H1 (cell line): ENCODE data around the gene UBR1. TPM values are rescaled to one million over a fixed set of nuclear protein-coding genes. Genes with fewer than 3 reads are reported as not detected.

ENCODE experiments used
- CTCF ChIA-PET: fragments of 300-600 bp; sonication (Branson Sonifier 250); formaldehyde crosslinking; loops from one replicate; lab custom pipeline; 2021; ENCODE audit not compliant: partially characterized antibody; lab: Charles Lee
- POLR2A ChIA-PET: fragments of 300-600 bp; sonication (Branson Sonifier 250); formaldehyde crosslinking; loops from one replicate; lab custom pipeline; 2021; ENCODE audit warnings: inconsistent platforms; ENCODE audit not compliant: partially characterized antibody; lab: Charles Lee
- DNase-seq, 2 experiments: peaks; one replicate each; pipeline versions ENCODE4 v3.0.0 to v3.0.0-alpha.2; 2010 to 2022; ENCODE audit warnings: low spot score in 2 of 2, low read depth in 1 of 2, mixed read lengths in 1 of 2
- FAIRE-seq: peaks from 2 replicates; lab custom pipeline; 2011; peaks lifted over from hg19 to GRCh38; lab: Jason Lieb, UNC
- H2AFZ ChIP-seq: 2 replicates; pipeline ENCODE4 v1.8.1; 2012; ENCODE audit warnings: low read length, inconsistent platforms
- H2AK5ac ChIP-seq: 2 replicates; pipeline ENCODE4 v1.6.1; 2013; ENCODE audit warnings: low read depth, low read length
- H2BK120ac ChIP-seq: replicated peaks from 2 replicates; pipeline ENCODE3; 2013; ENCODE audit warnings: low read depth, low read length, inconsistent platforms
- H2BK12ac ChIP-seq: 2 replicates; pipeline ENCODE4 v1.6.1; 2013; ENCODE audit warnings: low read depth, low read length
- H2BK15ac ChIP-seq: 2 replicates; pipeline ENCODE4 v1.6.1; 2013; ENCODE audit warnings: low read length
- H2BK20ac ChIP-seq: 2 replicates; pipeline ENCODE4 v1.6.1; 2013; ENCODE audit warnings: low read length
- H2BK5ac ChIP-seq: 2 replicates; pipeline ENCODE4 v1.6.1; 2013; ENCODE audit warnings: low read depth, low read length
- H3K14ac ChIP-seq: 2 replicates; pipeline ENCODE4 v1.6.1; 2013; ENCODE audit warnings: inconsistent platforms; ENCODE audit not compliant: insufficient read length
- H3K18ac ChIP-seq: 2 replicates; pipeline ENCODE4 v1.6.1; 2013; ENCODE audit warnings: low read length; ENCODE audit errors: extremely low read depth
- H3K23ac ChIP-seq: 2 replicates; pipeline ENCODE4 v1.6.1; 2013; ENCODE audit warnings: inconsistent platforms; ENCODE audit not compliant: insufficient read length
- H3K23me2 ChIP-seq: 2 replicates; pipeline ENCODE4 v1.6.1; 2013; ENCODE audit warnings: low read depth, low read length
- H3K27ac ChIP-seq: 2 replicates; pipeline ENCODE4 v1.6.1; 2011; ENCODE audit warnings: low read depth, low read length, inconsistent platforms
- H3K27me3 ChIP-seq, 4 experiments: replicated peaks in 1 of 4; 1 replicate in 1 of 4; 2 replicates in 3 of 4; pipeline versions ENCODE4 v1.6.1 to v1.8.1; 2011 to 2013; ENCODE audit warnings: low read length in 3 of 4, mild to moderate bottlenecking in 3 of 4, inconsistent platforms in 2 of 4, mixed read lengths in 2 of 4, moderate library complexity in 1 of 4; ENCODE audit not compliant: control insufficient read depth in 3 of 4, insufficient read depth in 3 of 4; ENCODE audit errors: extremely low read depth in 1 of 4
- H3K36me3 ChIP-seq, 4 experiments: 2 replicates each; pipeline versions ENCODE4 v1.6.1 to v1.8.1; 2011 to 2013; ENCODE audit warnings: mild to moderate bottlenecking in 4 of 4, low read length in 3 of 4, moderate library complexity in 2 of 4, control low read depth in 1 of 4, inconsistent platforms in 1 of 4; ENCODE audit not compliant: insufficient read depth in 4 of 4, control insufficient read depth in 2 of 4
- H3K4ac ChIP-seq: replicated peaks from 2 replicates; pipeline ENCODE3; 2013; ENCODE audit warnings: low read length, low read depth, mixed read lengths, inconsistent platforms; ENCODE audit not compliant: insufficient read length
- H3K4me1 ChIP-seq, 4 experiments: replicated peaks in 1 of 4; 1 replicate in 1 of 4; 2 replicates in 3 of 4; pipeline versions ENCODE4 v1.6.1 to v1.8.1; 2011 to 2013; ENCODE audit warnings: low read length in 3 of 4, inconsistent platforms in 2 of 4, mixed read lengths in 1 of 4; ENCODE audit not compliant: insufficient read depth in 4 of 4, control insufficient read depth in 3 of 4
- H3K4me2 ChIP-seq, 2 experiments: 2 replicates each; pipeline versions ENCODE4 v1.6.1 to v1.8.1; 2011 to 2013; ENCODE audit warnings: low read depth in 2 of 2, low read length in 2 of 2, control low read depth in 1 of 2, inconsistent platforms in 1 of 2, mild to moderate bottlenecking in 1 of 2; ENCODE audit not compliant: insufficient read depth in 1 of 2
- H3K4me3 ChIP-seq, 4 experiments: fragments of 200-600, 300-600 bp in 1 of 4; sonication (generic), shearing (Covaris generic), sonication (Bioruptor Twin) in 1 of 4; 2 replicates each; pipeline versions ENCODE4 v1.5.1 to v1.8.1; 2011 to 2016; ENCODE audit warnings: low read length in 4 of 4, low read depth in 3 of 4, control low read depth in 2 of 4, inconsistent platforms in 2 of 4, mild to moderate bottlenecking in 2 of 4, mixed read lengths in 1 of 4, moderate library complexity in 1 of 4; ENCODE audit not compliant: insufficient read depth in 2 of 4; ENCODE audit errors: extremely low read depth in 1 of 4
- H3K56ac ChIP-seq: replicated peaks from 2 replicates; pipeline ENCODE3; 2013; ENCODE audit warnings: low read depth, mild to moderate bottlenecking, mixed read lengths, low read length, inconsistent platforms; ENCODE audit not compliant: insufficient read length
- H3K79me1 ChIP-seq: 2 replicates; pipeline ENCODE4 v1.6.1; 2013; ENCODE audit warnings: low read depth, low read length, control low read depth
- H3K79me2 ChIP-seq, 2 experiments: 2 replicates each; pipeline versions ENCODE4 v1.6.1 to v1.8.1; 2012 to 2013; ENCODE audit warnings: low read length in 2 of 2, mild to moderate bottlenecking in 2 of 2, inconsistent platforms in 1 of 2; ENCODE audit not compliant: insufficient read depth in 2 of 2, control insufficient read depth in 1 of 2
- H3K9ac ChIP-seq, 4 experiments: replicated peaks in 1 of 4; 1 replicate in 1 of 4; 2 replicates in 3 of 4; pipeline versions ENCODE4 v1.6.1 to v1.8.1; 2011 to 2013; ENCODE audit warnings: low read depth in 3 of 4, low read length in 3 of 4, control low read depth in 2 of 4, mild to moderate bottlenecking in 2 of 4, moderate library complexity in 2 of 4, inconsistent platforms in 1 of 4; ENCODE audit errors: extremely low read depth in 1 of 4
- H3K9me3 ChIP-seq, 2 experiments: 2 replicates each; pipeline versions ENCODE4 v1.6.1 to v1.8.1; 2012 to 2013; ENCODE audit warnings: mild to moderate bottlenecking in 2 of 2, moderate library complexity in 2 of 2, control low read depth in 1 of 2, inconsistent platforms in 1 of 2, low read depth in 1 of 2, low read length in 1 of 2, mixed read lengths in 1 of 2; ENCODE audit not compliant: insufficient read depth in 2 of 2
- H4K20me1 ChIP-seq, 2 experiments: replicated peaks in 1 of 2; 2 replicates each; pipeline versions ENCODE3 to v1.8.1; 2011 to 2013; ENCODE audit warnings: inconsistent platforms in 2 of 2, low read length in 2 of 2, mild to moderate bottlenecking in 1 of 2; ENCODE audit not compliant: insufficient read depth in 2 of 2, control insufficient read depth in 1 of 2
- H4K5ac ChIP-seq: 2 replicates; pipeline ENCODE4 v1.6.1; 2013; ENCODE audit warnings: low read length, low read depth, mixed read lengths, inconsistent platforms; ENCODE audit not compliant: insufficient read length
- H4K8ac ChIP-seq: 2 replicates; pipeline ENCODE4 v1.8.0; 2013; ENCODE audit warnings: mild to moderate bottlenecking, moderate library complexity, low read length, inconsistent platforms; ENCODE audit not compliant: insufficient read depth; ENCODE audit errors: extremely low read depth
- H4K91ac ChIP-seq: replicated peaks from 2 replicates; pipeline ENCODE3; 2013; ENCODE audit warnings: low read length, mixed read lengths, inconsistent platforms; ENCODE audit not compliant: insufficient read length
- ASH2L ChIP-seq: fragments of 200-600, 300-600 bp; sonication (generic); IDR thresholded peaks from one replicate; pipeline ENCODE4 v1.7.1; 2017; ENCODE audit warnings: low read length
- ATF2 ChIP-seq: IDR thresholded peaks from 2 replicates; pipeline ENCODE4 v1.6.1; 2012; ENCODE audit warnings: low read length, inconsistent platforms
- CREB1 ChIP-seq: IDR thresholded peaks from 2 replicates; pipeline ENCODE4 v1.6.1; 2012; ENCODE audit warnings: inconsistent platforms
- GABPA ChIP-seq: IDR thresholded peaks from 2 replicates; pipeline ENCODE4 v1.6.1; 2011; ENCODE audit warnings: mild to moderate bottlenecking, low read length, moderate library complexity, borderline replicate concordance; ENCODE audit not compliant: insufficient read depth
- PHF8 ChIP-seq: fragments of 200-600 bp; sonication (generic); conservative IDR thresholded peaks from 2 replicates; pipeline ENCODE4 v1.7.1; 2012; ENCODE audit warnings: low read depth, mild to moderate bottlenecking, inconsistent platforms, low read length, moderate library complexity
- YY1 ChIP-seq: IDR thresholded peaks from 2 replicates; pipeline ENCODE4 v1.6.1; 2011; ENCODE audit warnings: low read depth, mild to moderate bottlenecking, low read length
- WGBS, 2 experiments: shearing (Covaris generic) in 1 of 2; methylation state at CpG; one replicate each; pipeline versions ENCODE4 v1.1.6 to v1.1.7; 2013 to 2015; ENCODE audit warnings: low lambda C conversion rate in 2 of 2, mixed read lengths in 2 of 2, inconsistent platforms in 1 of 2, low coverage in 1 of 2, missing lambda C conversion rate in 1 of 2; ENCODE audit not compliant: insufficient replicate concordance in 2 of 2, insufficient coverage in 1 of 2, insufficient read length in 1 of 2; ENCODE audit errors: extremely low coverage in 1 of 2, missing lambda C conversion rate in 1 of 2; 5-methylcytosine and 5-hydroxymethylcytosine counted together
- polyA plus RNA-seq, 7 experiments: library from polyadenylated mRNA; depleted of rRNA in 3 of 7; stranded (reverse) in 5 of 7; unstranded in 2 of 7; fragments of >200 nt in 5 of 7; fragments of 200-250 nt in 2 of 7; gene quantifications; 1 replicate in 5 of 7; 2 replicates in 1 of 7; 4 replicates in 1 of 7; pipeline versions ENCODE4 v1.2.1 to v1.2.3, GENCODE V29; 2011 to 2013; ENCODE audit warnings: missing spikeins in 2 of 7, mixed read lengths in 2 of 7
- total RNA-seq: library from RNA; stranded (reverse); fragmentation: NEBNext Ultra II Directional; extraction: Animal tissue kit (Norgen Biotek cat#: 25700); gene quantifications from 2 replicates; pipeline ENCODE4 v1.2.1, GENCODE V29; 2021

The UBR1 gene
- total and polyA plus RNA-seq, 2 of the 8 experiments (the other 6 are each of a cell fraction or from before 2014, with no cell fraction given), result 3.7 to 18.7 TPM

DNA sequence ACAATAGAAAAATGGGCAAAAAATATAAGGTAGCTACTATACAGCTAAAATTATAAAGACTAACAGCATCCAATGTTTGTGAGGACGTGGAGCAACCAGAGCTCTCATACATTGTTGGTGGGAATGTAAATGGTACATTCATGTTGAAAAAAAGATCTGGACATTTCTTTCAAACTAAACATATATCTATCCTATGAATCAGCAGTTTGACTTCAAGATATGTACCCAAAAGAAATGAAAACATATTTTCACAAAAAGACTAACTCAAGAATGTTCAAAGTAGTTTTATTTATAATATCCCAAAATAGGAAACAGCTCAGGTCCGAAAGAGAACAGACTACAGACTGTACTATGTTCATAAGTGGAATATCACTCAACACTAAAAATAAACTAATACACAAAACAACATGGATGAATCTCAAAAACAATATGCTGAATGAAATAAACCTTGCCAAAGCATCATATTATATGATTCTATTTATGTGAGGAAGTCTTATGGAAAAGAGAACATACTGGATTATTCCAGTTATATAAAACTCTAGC, 176.5 kb downstream of the UBR1 start:
- H3K4me3 ChIP-seq, result no peak overlapping the region
- ChIA-PET POLR2A (no interaction called here), CTCF (interaction anchor here (0.6 to 1.2 kb wide), 4 partner anchors 50 to 223 kb away, joined by 3 read pairs; no protein-coding TSS in a partner anchor)
- H3K18ac ChIP-seq, result no peak overlapping the region
- no peak overlapping the region for H3K27ac ChIP-seq
- H3K4me2 ChIP-seq, result no peak overlapping the region
- no peak overlapping the region for H4K91ac ChIP-seq
- no peaks in the 10 kb centered on the region for H3K27me3 ChIP-seq
- no peak overlapping the region for H3K56ac ChIP-seq
- H3K4me1 ChIP-seq, result no peaks in the 10 kb centered on the region
- H2BK20ac ChIP-seq, result no peak overlapping the region
- WGBS, 2 experiments, result 78% methylated on average over 2 of the region's 2 CpGs; no CpG with 5 or more reads in 1 of the 2 experiments
- H2BK12ac ChIP-seq, result no peak overlapping the region
- no peaks in the 10 kb centered on the region; the same call in 1 of the 2 replicates for H3K23me2 ChIP-seq
- H3K36me3 ChIP-seq, result no peaks in the 10 kb centered on the region
- H3K23ac ChIP-seq, result no peak overlapping the region
- no peaks in the 10 kb centered on the region for H3K79me2 ChIP-seq
- H3K14ac ChIP-seq, result no peak overlapping the region
- H2BK5ac ChIP-seq, result no peak overlapping the region
- H3K9me3 ChIP-seq, result no peaks in the 10 kb centered on the region
- no peak for DNase-seq
- no peak for FAIRE-seq
- no peak overlapping the region for H2AFZ ChIP-seq
- H2BK120ac ChIP-seq, result no peak overlapping the region
- H3K9ac ChIP-seq, result no peak overlapping the region
- no peaks in the 10 kb centered on the region for H3K79me1 ChIP-seq
- no peak overlapping the region for H2BK15ac ChIP-seq
- H4K5ac ChIP-seq, result no peak overlapping the region
- H3K4ac ChIP-seq, result no peak overlapping the region
- no peak overlapping the region for H4K8ac ChIP-seq
- H2AK5ac ChIP-seq, result no peak overlapping the region
- H4K20me1 ChIP-seq, result no peaks in the 10 kb centered on the region
- TF ChIP-seq CREB1 (no peak), ASH2L (no peak), YY1 (no peak), ATF2 (no peak), PHF8 (no peak), GABPA (no peak)
